HEK293T (cell line): ENCODE measurements around the gene PRKCH.

Source experiments
- CTCF ChIA-PET: fragments of 350-600 bp; formaldehyde crosslinking; extraction: SDS; loops from one replicate; lab custom pipeline; 2021; ENCODE audit warnings: antibody characterized with exemption, inconsistent platforms; lab: Yijun Ruan, JAX
- POLR2A ChIA-PET: fragments of 350-600 bp; formaldehyde crosslinking; extraction: SDS; loops from one replicate; lab custom pipeline; 2020; ENCODE audit warnings: antibody characterized with exemption, inconsistent platforms; lab: Yijun Ruan, JAX
- DNase-seq: peaks from one replicate; pipeline ENCODE4 v3.0.0; 2012; ENCODE audit warnings: mixed read lengths; ENCODE audit errors: extremely low spot score
- ARNT ChIP-seq: fragments of 450-650 bp; IDR thresholded peaks from 2 replicates; pipeline ENCODE4 v1.6.1; 2017; ENCODE audit warnings: mild to moderate bottlenecking
- BHLHE40 ChIP-seq: fragments of 450-650 bp; IDR thresholded peaks from 2 replicates; pipeline ENCODE4 v1.6.1; 2016; ENCODE audit warnings: mild to moderate bottlenecking, moderate library complexity, borderline replicate concordance
- CTBP1 ChIP-seq: fragments of 450-650 bp; IDR thresholded peaks from 2 replicates; pipeline ENCODE4 v1.6.1; 2016; ENCODE audit warnings: borderline replicate concordance
- ELF4 ChIP-seq: fragments of 450-650 bp; IDR thresholded peaks from 2 replicates; pipeline ENCODE4 v1.6.1; 2017; ENCODE audit warnings: antibody characterized with exemption
- FOXA1 ChIP-seq: fragments of 450-650 bp; IDR thresholded peaks from 2 replicates; pipeline ENCODE4 v1.6.1; 2016; ENCODE audit warnings: mild to moderate bottlenecking
- FOXK2 ChIP-seq: fragments of 450-650 bp; IDR thresholded peaks from 2 replicates; pipeline ENCODE4 v1.6.1; 2016; ENCODE audit warnings: mild to moderate bottlenecking
- FOXM1 ChIP-seq: fragments of 450-650 bp; IDR thresholded peaks from 2 replicates; pipeline ENCODE4 v1.6.1; 2017; ENCODE audit warnings: mild to moderate bottlenecking, borderline replicate concordance
- HDGF ChIP-seq: fragments of 450-650 bp; IDR thresholded peaks from 2 replicates; pipeline ENCODE4 v1.6.1; 2017; ENCODE audit warnings: antibody characterized with exemption, borderline replicate concordance
- L3MBTL2 ChIP-seq: fragments of 450-650 bp; conservative IDR thresholded peaks from 2 replicates; pipeline ENCODE4 v1.6.1; 2016; ENCODE audit warnings: mild to moderate bottlenecking
- LEF1 ChIP-seq: fragments of 450-650 bp; IDR thresholded peaks from 2 replicates; pipeline ENCODE4 v1.6.1; 2017; ENCODE audit warnings: mild to moderate bottlenecking, borderline replicate concordance
- NFRKB ChIP-seq: fragments of 450-650 bp; IDR thresholded peaks from 2 replicates; pipeline ENCODE4 v1.6.1; 2016; ENCODE audit warnings: mild to moderate bottlenecking, moderate library complexity
- SP1 ChIP-seq: fragments of 450-650 bp; IDR thresholded peaks from 2 replicates; pipeline ENCODE4 v1.6.1; 2017
- SUZ12 ChIP-seq: fragments of 450-650 bp; IDR thresholded peaks from 2 replicates; pipeline ENCODE4 v1.6.1; 2016; ENCODE audit warnings: mild to moderate bottlenecking
- TARDBP ChIP-seq: fragments of 450-650 bp; IDR thresholded peaks from 2 replicates; pipeline ENCODE4 v1.6.1; 2016
- ZNF384 ChIP-seq: fragments of 450-650 bp; IDR thresholded peaks from 2 replicates; pipeline ENCODE4 v1.6.1; 2016
- TF ChIP-seq, protein P1 (sequence below): fragments of 450-650 bp; IDR thresholded peaks from 2 replicates; pipeline ENCODE4 v1.6.1; 2016

PRKCH gene

GRCh38 chr14:61420326-61420725, 98.9 kb downstream of the PRKCH start:
- TF ChIP-seq CTBP1 (no peak), SP1 (no peak), ZNF384 (no peak), HDGF (no peak), SUZ12 (no peak), ARNT (no peak), FOXA1 (no peak), FOXK2 (no peak), NFRKB (no peak), BHLHE40 (no peak), L3MBTL2 (no peak), LEF1 (no peak)
- DNase-seq: no peak
- CTCF ChIA-PET: interaction anchor here (0.7 kb wide), 1 partner anchor 58 kb away, joined by 3 read pairs; no protein-coding TSS in a partner anchor
- POLR2A ChIA-PET: no interaction called here

DNA sequence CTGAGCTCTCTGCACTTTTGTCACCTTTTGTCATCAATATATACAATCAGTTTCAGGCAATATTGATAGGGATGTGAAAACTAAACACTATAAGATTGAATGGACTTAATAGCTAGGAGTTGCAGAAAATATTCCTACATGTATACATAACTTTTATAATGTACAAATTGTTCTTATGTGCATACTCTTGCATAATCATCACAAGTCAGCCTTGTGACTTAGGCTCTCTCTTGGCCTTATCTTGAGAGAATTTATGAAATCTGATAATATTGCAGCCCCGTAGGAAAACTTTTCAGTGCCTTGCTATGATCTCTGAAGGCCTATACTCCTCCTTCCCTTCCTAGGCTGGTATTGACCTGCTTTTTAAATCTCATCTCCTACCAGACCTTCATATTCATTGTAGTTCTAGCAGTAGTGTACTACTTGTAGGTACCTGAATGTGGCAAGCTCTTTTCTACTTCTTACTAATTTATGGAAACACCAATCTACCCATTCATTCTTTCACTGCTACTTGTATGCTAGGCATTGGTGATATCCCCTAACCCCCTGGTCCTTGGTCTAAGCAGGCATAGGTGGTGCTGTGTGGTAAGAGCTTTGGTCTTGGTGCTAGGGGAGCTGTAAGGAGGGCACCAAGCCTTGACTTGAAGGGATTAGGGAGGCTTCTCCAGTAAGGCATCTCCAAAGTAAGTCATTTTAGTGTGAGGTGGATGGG, 100.0 kb downstream of the PRKCH start:
- POLR2A ChIA-PET: no interaction called here
- TF ChIP-seq HDGF (no peak), SP1 (no peak), FOXM1 (no peak), BHLHE40 (no peak), ARNT (no peak), LEF1 (no peak), TARDBP (no peak), SUZ12 (no peak), CTBP1 (no peak), FOXA1 (no peak), L3MBTL2 (no peak), FOXK2 (no peak), ELF4 (no peak), ZNF384 (no peak), NFRKB (no peak)
- TF ChIP-seq, protein P1, sequence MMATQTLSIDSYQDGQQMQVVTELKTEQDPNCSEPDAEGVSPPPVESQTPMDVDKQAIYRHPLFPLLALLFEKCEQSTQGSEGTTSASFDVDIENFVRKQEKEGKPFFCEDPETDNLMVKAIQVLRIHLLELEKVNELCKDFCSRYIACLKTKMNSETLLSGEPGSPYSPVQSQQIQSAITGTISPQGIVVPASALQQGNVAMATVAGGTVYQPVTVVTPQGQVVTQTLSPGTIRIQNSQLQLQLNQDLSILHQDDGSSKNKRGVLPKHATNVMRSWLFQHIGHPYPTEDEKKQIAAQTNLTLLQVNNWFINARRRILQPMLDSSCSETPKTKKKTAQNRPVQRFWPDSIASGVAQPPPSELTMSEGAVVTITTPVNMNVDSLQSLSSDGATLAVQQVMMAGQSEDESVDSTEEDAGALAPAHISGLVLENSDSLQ: no peak
- CTCF ChIA-PET: no interaction called here
- DNase-seq: no peak

- no peak for TF ChIP-seq FOXA1
- no peak for TF ChIP-seq LEF1
- no peak for TF ChIP-seq FOXM1
- no peak for TF ChIP-seq L3MBTL2
- TF ChIP-seq ZNF384: no peak
- TF ChIP-seq ARNT: no peak
- no peak for TF ChIP-seq SUZ12
- TF ChIP-seq TARDBP: no peak
- TF ChIP-seq SP1: no peak
- TF ChIP-seq ELF4: no peak
- TF ChIP-seq NFRKB: no peak
- no peak for TF ChIP-seq CTBP1
- ChIA-PET CTCF (no interaction called here), POLR2A (interaction anchor here (1.5 kb wide), 1 partner anchor 336 kb away, joined by 4 read pairs; the partner anchor contains the start of gene SNAPC1)
- no peak for DNase-seq
Observed at GRCh38 chr14:61426048-61426447, 104.7 kb downstream of the PRKCH start.

- DNase-seq: no peak
- ChIA-PET POLR2A (no interaction called here), CTCF (interaction anchor here (0.6 kb wide), 1 partner anchor 871 kb away, joined by 4 read pairs; no protein-coding TSS in a partner anchor)
- TF ChIP-seq ELF4: no peak
Observed at GRCh38 chr14:61428261-61428660, 106.9 kb downstream of the PRKCH start.

- POLR2A ChIA-PET: no interaction called here
- DNase-seq: no peak
- CTCF ChIA-PET: no interaction called here
- TF ChIP-seq FOXK2 (no peak), SUZ12 (no peak), TARDBP (no peak)
Observed at GRCh38 chr14:61429316-61429715, 107.9 kb downstream of the PRKCH start.

DNA sequence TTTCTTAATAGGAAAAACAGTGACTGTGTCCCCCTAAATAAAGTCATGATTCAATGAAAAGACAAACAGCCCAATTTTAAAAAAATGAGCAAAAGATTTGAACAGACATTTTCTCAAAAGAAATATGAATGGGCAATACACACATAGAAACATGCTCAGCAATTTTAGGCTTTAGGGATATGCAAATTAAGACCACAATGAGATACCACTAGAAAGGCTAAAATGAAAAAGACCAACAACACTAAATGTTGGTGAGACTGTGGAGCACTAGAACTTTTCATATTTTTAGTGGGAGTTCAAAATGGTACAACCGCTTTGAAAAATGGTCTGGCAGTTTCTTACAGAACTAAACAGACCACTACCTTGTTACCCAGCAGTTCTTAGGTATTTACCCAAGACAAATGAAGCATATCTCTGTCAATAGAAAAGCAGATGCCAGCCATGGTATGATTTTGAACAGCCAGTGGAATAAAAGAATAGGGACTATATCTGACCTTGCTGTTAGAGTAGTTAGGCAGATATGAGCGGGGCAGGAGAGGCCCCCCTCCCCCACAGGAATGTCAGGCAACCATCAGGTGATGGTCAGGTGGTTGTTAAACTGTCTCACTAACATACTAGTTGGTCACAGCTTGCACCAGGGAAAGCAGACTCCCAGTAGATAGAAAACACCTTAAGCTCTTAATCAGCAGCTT, 108.8 kb downstream of the PRKCH start:
- ChIA-PET CTCF (interaction anchor here (0.8 kb wide), 1 partner anchor 12 kb away, joined by 3 read pairs; no protein-coding TSS in a partner anchor), POLR2A (no interaction called here)
- no peak for TF ChIP-seq ZNF384
- TF ChIP-seq FOXM1: no peak
- TF ChIP-seq ELF4: no peak
- no peak for TF ChIP-seq TARDBP
- no peak for TF ChIP-seq LEF1
- TF ChIP-seq, protein P1: no peak
- TF ChIP-seq BHLHE40: no peak
- DNase-seq: no peak
